ENCODE measurements around the gene DYSF.

DNA sequence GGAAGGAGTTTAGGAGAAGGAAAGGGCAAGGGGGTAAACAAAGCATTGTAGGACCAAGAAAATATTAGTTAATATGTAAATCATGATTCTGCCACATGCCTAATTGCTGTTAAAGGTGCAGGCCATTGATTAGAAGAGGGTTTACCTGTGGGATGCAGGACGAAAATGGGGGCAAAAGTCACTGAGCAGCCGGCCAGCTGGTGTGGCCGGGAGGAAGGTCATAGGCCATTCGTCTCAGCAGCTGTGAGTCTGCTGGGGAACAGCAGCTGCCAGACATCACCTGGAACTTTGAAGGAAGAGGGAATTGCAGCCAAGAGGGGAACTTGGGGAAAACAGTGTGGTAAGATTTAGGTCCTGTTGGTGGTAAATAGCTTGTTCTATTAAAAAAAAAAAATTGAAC lies 184.4 kb downstream of the DYSF start:
- TF ChIP-seq, protein P1, sequence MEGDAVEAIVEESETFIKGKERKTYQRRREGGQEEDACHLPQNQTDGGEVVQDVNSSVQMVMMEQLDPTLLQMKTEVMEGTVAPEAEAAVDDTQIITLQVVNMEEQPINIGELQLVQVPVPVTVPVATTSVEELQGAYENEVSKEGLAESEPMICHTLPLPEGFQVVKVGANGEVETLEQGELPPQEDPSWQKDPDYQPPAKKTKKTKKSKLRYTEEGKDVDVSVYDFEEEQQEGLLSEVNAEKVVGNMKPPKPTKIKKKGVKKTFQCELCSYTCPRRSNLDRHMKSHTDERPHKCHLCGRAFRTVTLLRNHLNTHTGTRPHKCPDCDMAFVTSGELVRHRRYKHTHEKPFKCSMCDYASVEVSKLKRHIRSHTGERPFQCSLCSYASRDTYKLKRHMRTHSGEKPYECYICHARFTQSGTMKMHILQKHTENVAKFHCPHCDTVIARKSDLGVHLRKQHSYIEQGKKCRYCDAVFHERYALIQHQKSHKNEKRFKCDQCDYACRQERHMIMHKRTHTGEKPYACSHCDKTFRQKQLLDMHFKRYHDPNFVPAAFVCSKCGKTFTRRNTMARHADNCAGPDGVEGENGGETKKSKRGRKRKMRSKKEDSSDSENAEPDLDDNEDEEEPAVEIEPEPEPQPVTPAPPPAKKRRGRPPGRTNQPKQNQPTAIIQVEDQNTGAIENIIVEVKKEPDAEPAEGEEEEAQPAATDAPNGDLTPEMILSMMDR (IDR thresholded peaks at IDR 0.05), result no peak
- TF ChIP-seq POLR2A (IDR thresholded peaks at IDR 0.05), result no peak

Measured in Peyer's patch (tissue), 4 donors.